Measurements from ENCODE around the gene CAMTA1.

The CAMTA1 gene

DNA sequence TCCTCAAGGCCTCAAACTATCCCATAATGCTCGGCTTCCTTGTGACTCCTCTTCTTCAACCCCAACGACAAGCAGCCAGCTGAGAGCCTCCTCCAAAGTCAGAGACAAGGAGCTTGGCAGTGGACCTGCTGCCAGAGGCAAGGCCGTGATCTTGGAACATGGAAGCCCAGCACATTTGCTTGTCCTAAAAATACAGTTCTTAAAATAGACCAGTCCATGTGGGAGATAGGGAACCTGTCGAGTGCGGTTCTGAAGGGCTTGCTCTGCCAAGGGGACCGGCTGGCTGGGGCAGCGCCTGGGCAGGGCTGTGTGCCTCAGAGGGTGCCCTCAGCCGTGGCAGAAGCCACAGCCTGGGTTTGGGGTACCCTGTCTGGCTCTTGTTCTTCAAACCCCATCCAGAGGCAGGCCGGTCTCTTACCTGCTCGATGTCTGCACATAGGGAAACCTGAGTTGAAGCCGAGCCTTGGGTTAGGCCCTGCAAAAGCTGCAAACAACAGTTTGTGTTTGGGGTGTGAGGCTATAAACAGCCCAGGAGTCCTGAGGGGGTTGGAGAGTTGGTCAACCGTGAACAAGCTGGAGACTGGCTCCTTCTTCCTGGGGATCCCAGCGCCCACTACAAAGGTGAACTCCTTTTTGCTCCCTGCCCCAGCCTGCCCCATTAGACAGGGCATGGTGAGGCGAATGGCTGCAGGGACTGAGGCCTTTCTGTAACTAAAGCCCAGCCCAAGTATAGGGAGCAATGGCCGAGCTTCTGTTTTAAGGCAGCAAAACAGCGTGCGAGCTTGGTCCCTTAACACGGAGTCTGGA, 228.8 kb downstream of the CAMTA1 start:
- ATAC-seq: no peak
- TF ChIP-seq ZNF8 (CRISPR knock-in tag; IDR thresholded peaks at IDR 0.05): no peak
- TF ChIP-seq, protein P1, sequence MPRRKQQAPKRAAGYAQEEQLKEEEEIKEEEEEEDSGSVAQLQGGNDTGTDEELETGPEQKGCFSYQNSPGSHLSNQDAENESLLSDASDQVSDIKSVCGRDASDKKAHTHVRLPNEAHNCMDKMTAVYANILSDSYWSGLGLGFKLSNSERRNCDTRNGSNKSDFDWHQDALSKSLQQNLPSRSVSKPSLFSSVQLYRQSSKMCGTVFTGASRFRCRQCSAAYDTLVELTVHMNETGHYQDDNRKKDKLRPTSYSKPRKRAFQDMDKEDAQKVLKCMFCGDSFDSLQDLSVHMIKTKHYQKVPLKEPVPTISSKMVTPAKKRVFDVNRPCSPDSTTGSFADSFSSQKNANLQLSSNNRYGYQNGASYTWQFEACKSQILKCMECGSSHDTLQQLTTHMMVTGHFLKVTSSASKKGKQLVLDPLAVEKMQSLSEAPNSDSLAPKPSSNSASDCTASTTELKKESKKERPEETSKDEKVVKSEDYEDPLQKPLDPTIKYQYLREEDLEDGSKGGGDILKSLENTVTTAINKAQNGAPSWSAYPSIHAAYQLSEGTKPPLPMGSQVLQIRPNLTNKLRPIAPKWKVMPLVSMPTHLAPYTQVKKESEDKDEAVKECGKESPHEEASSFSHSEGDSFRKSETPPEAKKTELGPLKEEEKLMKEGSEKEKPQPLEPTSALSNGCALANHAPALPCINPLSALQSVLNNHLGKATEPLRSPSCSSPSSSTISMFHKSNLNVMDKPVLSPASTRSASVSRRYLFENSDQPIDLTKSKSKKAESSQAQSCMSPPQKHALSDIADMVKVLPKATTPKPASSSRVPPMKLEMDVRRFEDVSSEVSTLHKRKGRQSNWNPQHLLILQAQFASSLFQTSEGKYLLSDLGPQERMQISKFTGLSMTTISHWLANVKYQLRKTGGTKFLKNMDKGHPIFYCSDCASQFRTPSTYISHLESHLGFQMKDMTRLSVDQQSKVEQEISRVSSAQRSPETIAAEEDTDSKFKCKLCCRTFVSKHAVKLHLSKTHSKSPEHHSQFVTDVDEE (CRISPR knock-in tag; IDR thresholded peaks at IDR 0.05): no peak
- TF ChIP-seq PPARA (CRISPR knock-in tag; IDR thresholded peaks at IDR 0.05; ENCODE audit: borderline replicate concordance): no peak
- TF ChIP-seq, protein P2, sequence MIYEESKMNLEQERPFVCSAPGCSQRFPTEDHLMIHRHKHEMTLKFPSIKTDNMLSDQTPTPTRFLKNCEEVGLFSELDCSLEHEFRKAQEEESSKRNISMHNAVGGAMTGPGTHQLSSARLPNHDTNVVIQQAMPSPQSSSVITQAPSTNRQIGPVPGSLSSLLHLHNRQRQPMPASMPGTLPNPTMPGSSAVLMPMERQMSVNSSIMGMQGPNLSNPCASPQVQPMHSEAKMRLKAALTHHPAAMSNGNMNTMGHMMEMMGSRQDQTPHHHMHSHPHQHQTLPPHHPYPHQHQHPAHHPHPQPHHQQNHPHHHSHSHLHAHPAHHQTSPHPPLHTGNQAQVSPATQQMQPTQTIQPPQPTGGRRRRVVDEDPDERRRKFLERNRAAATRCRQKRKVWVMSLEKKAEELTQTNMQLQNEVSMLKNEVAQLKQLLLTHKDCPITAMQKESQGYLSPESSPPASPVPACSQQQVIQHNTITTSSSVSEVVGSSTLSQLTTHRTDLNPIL (CRISPR knock-in tag; IDR thresholded peaks at IDR 0.05; ENCODE audit: low read depth): no peak
- TF ChIP-seq SNAI2 (CRISPR knock-in tag; IDR thresholded peaks at IDR 0.05): no peak

DNA sequence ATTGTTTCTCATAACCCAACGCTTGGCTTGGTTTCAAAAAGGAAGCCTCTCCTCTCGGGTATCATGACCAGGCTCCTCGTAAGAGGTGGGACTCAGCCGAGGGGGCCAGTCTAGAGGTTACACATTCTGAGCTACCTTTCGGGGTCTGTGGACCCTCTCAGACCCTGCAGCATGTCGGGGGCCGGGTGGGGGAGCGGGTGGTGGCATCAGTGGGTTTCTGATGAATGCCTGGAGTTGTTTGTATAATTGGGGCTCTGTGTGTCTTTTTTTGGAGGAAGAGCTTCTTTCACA, 229.3 kb downstream of the CAMTA1 start:
- TF ChIP-seq ZFP30 (CRISPR knock-in tag; IDR thresholded peaks at IDR 0.05) (no peak), PPARA (CRISPR knock-in tag; IDR thresholded peaks at IDR 0.05; ENCODE audit: borderline replicate concordance) (no peak), TOX (CRISPR knock-in tag; IDR thresholded peaks at IDR 0.05; ENCODE audit: borderline replicate concordance) (no peak), CSDC2 (CRISPR knock-in tag; IDR thresholded peaks at IDR 0.05) (no peak), ZFP3 (CRISPR knock-in tag; IDR thresholded peaks at IDR 0.05) (no peak), OSR1 (CRISPR knock-in tag; IDR thresholded peaks at IDR 0.05) (no peak), GLIS3 (CRISPR knock-in tag; IDR thresholded peaks at IDR 0.05) (no peak), TCF4 (CRISPR knock-in tag; IDR thresholded peaks at IDR 0.05; ENCODE audit: borderline replicate concordance) (no peak), ARNTL (CRISPR knock-in tag; IDR thresholded peaks at IDR 0.05; ENCODE audit: borderline replicate concordance, low read depth) (no peak), ESRRG (CRISPR knock-in tag; IDR thresholded peaks at IDR 0.05) (no peak), RARB (CRISPR knock-in tag; IDR thresholded peaks at IDR 0.05) (no peak), SNAI2 (CRISPR knock-in tag; IDR thresholded peaks at IDR 0.05) (no peak)
- TF ChIP-seq, protein P2 (CRISPR knock-in tag; IDR thresholded peaks at IDR 0.05; ENCODE audit: low read depth): no peak
- TF ChIP-seq, protein P3, sequence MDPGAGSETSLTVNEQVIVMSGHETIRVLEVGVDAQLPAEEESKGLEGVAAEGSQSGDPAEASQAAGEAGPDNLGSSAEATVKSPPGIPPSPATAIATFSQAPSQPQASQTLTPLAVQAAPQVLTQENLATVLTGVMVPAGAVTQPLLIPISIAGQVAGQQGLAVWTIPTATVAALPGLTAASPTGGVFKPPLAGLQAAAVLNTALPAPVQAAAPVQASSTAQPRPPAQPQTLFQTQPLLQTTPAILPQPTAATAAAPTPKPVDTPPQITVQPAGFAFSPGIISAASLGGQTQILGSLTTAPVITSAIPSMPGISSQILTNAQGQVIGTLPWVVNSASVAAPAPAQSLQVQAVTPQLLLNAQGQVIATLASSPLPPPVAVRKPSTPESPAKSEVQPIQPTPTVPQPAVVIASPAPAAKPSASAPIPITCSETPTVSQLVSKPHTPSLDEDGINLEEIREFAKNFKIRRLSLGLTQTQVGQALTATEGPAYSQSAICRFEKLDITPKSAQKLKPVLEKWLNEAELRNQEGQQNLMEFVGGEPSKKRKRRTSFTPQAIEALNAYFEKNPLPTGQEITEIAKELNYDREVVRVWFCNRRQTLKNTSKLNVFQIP (CRISPR knock-in tag; IDR thresholded peaks at IDR 0.05; ENCODE audit: borderline replicate concordance, low read depth): no peak
- TF ChIP-seq, protein P4, sequence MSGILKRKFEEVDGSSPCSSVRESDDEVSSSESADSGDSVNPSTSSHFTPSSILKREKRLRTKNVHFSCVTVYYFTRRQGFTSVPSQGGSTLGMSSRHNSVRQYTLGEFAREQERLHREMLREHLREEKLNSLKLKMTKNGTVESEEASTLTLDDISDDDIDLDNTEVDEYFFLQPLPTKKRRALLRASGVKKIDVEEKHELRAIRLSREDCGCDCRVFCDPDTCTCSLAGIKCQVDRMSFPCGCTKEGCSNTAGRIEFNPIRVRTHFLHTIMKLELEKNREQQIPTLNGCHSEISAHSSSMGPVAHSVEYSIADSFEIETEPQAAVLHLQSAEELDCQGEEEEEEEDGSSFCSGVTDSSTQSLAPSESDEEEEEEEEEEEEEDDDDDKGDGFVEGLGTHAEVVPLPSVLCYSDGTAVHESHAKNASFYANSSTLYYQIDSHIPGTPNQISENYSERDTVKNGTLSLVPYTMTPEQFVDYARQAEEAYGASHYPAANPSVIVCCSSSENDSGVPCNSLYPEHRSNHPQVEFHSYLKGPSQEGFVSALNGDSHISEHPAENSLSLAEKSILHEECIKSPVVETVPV (CRISPR knock-in tag; IDR thresholded peaks at IDR 0.05): no peak
- TF ChIP-seq, protein P5, sequence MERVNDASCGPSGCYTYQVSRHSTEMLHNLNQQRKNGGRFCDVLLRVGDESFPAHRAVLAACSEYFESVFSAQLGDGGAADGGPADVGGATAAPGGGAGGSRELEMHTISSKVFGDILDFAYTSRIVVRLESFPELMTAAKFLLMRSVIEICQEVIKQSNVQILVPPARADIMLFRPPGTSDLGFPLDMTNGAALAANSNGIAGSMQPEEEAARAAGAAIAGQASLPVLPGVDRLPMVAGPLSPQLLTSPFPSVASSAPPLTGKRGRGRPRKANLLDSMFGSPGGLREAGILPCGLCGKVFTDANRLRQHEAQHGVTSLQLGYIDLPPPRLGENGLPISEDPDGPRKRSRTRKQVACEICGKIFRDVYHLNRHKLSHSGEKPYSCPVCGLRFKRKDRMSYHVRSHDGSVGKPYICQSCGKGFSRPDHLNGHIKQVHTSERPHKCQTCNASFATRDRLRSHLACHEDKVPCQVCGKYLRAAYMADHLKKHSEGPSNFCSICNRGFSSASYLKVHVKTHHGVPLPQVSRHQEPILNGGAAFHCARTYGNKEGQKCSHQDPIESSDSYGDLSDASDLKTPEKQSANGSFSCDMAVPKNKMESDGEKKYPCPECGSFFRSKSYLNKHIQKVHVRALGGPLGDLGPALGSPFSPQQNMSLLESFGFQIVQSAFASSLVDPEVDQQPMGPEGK (CRISPR knock-in tag; IDR thresholded peaks at IDR 0.05; ENCODE audit: borderline replicate concordance): no peak
- ATAC-seq: no peak

DNA sequence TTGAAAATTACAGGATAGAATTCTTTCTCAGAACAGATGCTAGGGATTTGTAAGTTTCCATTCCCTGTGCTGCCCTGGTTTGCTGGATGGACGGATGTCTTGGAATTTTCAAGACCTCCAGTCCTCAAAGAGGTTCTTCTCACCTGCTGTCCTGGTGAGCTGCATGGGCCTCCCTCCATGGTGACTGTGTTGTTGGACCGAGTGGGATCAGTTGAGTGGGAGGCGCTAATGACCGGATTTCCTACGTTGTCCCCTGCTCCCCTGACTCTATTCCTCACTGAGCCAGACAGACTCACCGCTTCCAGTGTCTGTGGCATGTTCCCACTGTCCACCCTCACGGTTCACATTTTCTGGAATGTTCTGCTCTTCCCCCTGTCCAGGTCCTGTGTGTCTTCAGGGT, 229.8 kb downstream of the CAMTA1 start:
- ATAC-seq: no peak
- TF ChIP-seq ZFP3 (CRISPR knock-in tag; IDR thresholded peaks at IDR 0.05) (no peak), ZNF70 (CRISPR knock-in tag; IDR thresholded peaks at IDR 0.05) (no peak), BACH2 (CRISPR knock-in tag; IDR thresholded peaks at IDR 0.05; ENCODE audit: borderline replicate concordance) (no peak), ISL1 (CRISPR knock-in tag; IDR thresholded peaks at IDR 0.05) (no peak)
- TF ChIP-seq, protein P2 (CRISPR knock-in tag; IDR thresholded peaks at IDR 0.05; ENCODE audit: low read depth): no peak
- TF ChIP-seq, protein P5 (CRISPR knock-in tag; IDR thresholded peaks at IDR 0.05; ENCODE audit: borderline replicate concordance): no peak
- TF ChIP-seq, protein P3 (CRISPR knock-in tag; IDR thresholded peaks at IDR 0.05; ENCODE audit: borderline replicate concordance, low read depth): no peak
